Gastroesophageal sphincter (tissue), 3 donors: ENCODE results near the gene EBI3.

Source experiments
- EP300 ChIP-seq: sonication (generic); formaldehyde crosslinking; IDR thresholded peaks from one replicate; pipeline ENCODE4 v1.6.1; 2017; ENCODE audit warnings: antibody characterized with exemption, mild to moderate bottlenecking
- POLR2AphosphoS5 ChIP-seq: sonication (generic); formaldehyde crosslinking; IDR thresholded peaks from one replicate; pipeline ENCODE4 v1.6.1; 2017; ENCODE audit warnings: antibody characterized with exemption
- TF ChIP-seq, protein P1 (sequence below), 4 experiments: fragments of 200-600 bp in 2 of 4; fragments of 450-650 bp in 2 of 4; sonication (generic) in 1 of 4; IDR thresholded peaks; one replicate each; pipeline ENCODE4 v1.5.1; 2017 to 2019; ENCODE audit warnings: antibody characterized with exemption in 4 of 4, mild to moderate bottlenecking in 2 of 4, moderate library complexity in 2 of 4

DNA sequence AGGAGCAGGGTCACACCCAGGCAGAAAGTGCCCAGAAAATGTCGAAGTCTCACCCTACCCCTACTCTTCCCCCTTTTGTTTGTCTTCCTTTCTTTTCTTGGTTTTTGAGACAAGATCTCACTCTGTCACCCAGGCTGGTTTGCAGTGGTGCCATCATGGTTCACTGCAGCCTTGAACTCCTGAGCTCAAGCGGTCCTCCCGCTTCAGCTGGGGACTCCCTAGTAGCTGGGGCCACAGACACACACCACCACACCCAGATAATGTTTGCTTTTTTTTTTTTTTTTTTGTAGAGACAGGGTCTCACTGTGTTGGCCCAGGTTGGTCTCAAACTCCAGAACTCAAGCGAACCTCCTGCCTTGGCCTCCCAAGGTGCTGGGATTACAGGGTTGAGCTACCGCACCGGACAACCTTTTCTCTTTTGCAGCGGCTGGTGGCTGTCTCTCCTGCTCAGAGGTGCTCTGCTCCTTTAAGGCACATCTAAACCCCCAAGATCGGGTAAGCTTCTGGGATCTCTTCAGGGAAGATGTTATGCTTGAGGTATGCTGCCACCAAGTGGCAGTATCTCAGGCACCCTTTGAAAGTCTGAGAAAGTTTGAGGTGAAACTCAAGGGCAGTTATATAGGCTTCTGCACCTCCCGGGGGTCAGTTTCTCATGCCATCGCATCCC lies 22.4 kb upstream of the EBI3 start:
- TF ChIP-seq EP300: no peak
- TF ChIP-seq, protein P1, sequence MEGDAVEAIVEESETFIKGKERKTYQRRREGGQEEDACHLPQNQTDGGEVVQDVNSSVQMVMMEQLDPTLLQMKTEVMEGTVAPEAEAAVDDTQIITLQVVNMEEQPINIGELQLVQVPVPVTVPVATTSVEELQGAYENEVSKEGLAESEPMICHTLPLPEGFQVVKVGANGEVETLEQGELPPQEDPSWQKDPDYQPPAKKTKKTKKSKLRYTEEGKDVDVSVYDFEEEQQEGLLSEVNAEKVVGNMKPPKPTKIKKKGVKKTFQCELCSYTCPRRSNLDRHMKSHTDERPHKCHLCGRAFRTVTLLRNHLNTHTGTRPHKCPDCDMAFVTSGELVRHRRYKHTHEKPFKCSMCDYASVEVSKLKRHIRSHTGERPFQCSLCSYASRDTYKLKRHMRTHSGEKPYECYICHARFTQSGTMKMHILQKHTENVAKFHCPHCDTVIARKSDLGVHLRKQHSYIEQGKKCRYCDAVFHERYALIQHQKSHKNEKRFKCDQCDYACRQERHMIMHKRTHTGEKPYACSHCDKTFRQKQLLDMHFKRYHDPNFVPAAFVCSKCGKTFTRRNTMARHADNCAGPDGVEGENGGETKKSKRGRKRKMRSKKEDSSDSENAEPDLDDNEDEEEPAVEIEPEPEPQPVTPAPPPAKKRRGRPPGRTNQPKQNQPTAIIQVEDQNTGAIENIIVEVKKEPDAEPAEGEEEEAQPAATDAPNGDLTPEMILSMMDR (IDR thresholded peaks at IDR 0.05): no peak
- no peak for TF ChIP-seq POLR2AphosphoS5
